Prostate gland (tissue), 2 donors: Measurements from ENCODE around the gene FYCO1.

Experiments
- POLR2AphosphoS5 ChIP-seq: sonication (generic); formaldehyde crosslinking; IDR thresholded peaks from one replicate; pipeline ENCODE4 v1.6.1; 2017; ENCODE audit warnings: antibody characterized with exemption
- TF ChIP-seq, protein P1 (sequence below), 4 experiments: fragments of 200-600 bp in 2 of 4; fragments of 450-650 bp in 2 of 4; sonication (generic) in 2 of 4; IDR thresholded peaks; 1 replicate in 3 of 4; 2 replicates in 1 of 4; pipeline ENCODE4 v1.5.1; 2016 to 2019; ENCODE audit warnings: antibody characterized with exemption in 4 of 4, mild to moderate bottlenecking in 2 of 4, moderate library complexity in 2 of 4

DNA sequence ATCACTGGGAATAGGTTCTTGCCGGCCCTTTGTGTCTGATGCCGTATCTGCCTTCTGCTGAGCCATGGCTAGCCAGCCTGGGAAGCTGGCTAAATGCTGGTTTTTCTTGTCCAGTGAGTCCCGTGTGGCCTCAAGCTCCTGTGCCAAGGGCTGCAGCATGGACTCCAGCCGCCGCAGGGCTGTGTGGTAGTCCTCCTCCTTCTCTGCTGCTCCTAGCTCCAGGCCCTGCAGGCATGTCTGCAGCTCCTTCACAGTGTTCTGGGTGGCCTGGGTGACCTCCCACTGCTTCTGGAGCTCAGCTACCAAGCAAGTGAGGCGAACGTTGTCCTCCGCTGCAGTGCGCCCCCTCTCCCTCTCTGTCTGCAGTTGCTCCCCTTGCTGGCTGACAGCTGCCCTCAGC is 27.5 kb downstream of the FYCO1 start:
- peak; percentile 22 for TF ChIP-seq POLR2AphosphoS5
- TF ChIP-seq, protein P1, sequence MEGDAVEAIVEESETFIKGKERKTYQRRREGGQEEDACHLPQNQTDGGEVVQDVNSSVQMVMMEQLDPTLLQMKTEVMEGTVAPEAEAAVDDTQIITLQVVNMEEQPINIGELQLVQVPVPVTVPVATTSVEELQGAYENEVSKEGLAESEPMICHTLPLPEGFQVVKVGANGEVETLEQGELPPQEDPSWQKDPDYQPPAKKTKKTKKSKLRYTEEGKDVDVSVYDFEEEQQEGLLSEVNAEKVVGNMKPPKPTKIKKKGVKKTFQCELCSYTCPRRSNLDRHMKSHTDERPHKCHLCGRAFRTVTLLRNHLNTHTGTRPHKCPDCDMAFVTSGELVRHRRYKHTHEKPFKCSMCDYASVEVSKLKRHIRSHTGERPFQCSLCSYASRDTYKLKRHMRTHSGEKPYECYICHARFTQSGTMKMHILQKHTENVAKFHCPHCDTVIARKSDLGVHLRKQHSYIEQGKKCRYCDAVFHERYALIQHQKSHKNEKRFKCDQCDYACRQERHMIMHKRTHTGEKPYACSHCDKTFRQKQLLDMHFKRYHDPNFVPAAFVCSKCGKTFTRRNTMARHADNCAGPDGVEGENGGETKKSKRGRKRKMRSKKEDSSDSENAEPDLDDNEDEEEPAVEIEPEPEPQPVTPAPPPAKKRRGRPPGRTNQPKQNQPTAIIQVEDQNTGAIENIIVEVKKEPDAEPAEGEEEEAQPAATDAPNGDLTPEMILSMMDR (IDR thresholded peaks at IDR 0.05), result no peak
